A549 (cell line): ENCODE results near the gene UGT2B11.
"Not testable (repeated sequence)": the region's sequence is repeated elsewhere in the genome, so short reads cannot be mapped to it uniquely, and the experiment has no call there.

Experiments
- CEBPB ChIP-seq, 2 experiments: fragments of >200 bp in 1 of 2; sonication (Bioruptor Twin) in 1 of 2; formaldehyde crosslinking in 1 of 2; IDR thresholded peaks; 2 replicates each; pipeline ENCODE4 v1.6.1; 2012 to 2016
- MYC ChIP-seq: IDR thresholded peaks from 2 replicates; pipeline ENCODE4 v1.6.1; 2012; ENCODE audit warnings: mild to moderate bottlenecking, inconsistent platforms, low read length, improper control_type of control experiment, borderline replicate concordance
- POLR2A ChIP-seq: IDR thresholded peaks from 2 replicates; pipeline ENCODE4 v1.6.1; 2012; ENCODE audit warnings: mild to moderate bottlenecking, low read length
- RCOR1 ChIP-seq: fragments of 150-350 bp; IDR thresholded peaks from 2 replicates; pipeline ENCODE4 v1.6.1; 2014; ENCODE audit warnings: antibody characterized with exemption, low read length, low read depth
- TF ChIP-seq, protein P1 (sequence below): fragments of >200 bp; sonication (Bioruptor Twin); formaldehyde crosslinking; IDR thresholded peaks from 3 replicates; pipeline ENCODE4 v1.5.1; 2016

DNA sequence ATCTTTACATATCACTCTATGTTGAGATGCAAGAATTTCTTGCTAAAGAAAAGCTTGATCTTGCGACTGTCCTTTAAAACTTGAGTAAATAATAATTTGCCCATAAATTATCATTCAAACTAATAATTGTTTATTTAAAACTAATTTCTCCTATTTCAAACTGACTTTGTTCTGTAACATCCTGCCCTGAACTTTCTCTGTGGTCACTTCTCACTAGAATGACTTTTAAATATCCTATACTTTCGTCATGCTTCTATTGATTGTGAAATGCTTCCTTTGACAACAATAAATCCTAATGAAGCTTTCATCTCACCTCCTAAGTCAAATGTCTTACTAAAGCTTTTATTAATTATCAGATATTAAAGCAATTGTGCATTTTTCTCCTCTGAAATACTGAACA is 27.2 kb upstream of the UGT2B11 start:
- not testable (repeated sequence) for TF ChIP-seq MYC; POLR2A; CEBPB (IDR thresholded peaks at IDR 0.05); RCOR1
- TF ChIP-seq, protein P1, sequence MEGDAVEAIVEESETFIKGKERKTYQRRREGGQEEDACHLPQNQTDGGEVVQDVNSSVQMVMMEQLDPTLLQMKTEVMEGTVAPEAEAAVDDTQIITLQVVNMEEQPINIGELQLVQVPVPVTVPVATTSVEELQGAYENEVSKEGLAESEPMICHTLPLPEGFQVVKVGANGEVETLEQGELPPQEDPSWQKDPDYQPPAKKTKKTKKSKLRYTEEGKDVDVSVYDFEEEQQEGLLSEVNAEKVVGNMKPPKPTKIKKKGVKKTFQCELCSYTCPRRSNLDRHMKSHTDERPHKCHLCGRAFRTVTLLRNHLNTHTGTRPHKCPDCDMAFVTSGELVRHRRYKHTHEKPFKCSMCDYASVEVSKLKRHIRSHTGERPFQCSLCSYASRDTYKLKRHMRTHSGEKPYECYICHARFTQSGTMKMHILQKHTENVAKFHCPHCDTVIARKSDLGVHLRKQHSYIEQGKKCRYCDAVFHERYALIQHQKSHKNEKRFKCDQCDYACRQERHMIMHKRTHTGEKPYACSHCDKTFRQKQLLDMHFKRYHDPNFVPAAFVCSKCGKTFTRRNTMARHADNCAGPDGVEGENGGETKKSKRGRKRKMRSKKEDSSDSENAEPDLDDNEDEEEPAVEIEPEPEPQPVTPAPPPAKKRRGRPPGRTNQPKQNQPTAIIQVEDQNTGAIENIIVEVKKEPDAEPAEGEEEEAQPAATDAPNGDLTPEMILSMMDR, result not testable (repeated sequence)
